AG04449 (cell line): ENCODE data around the gene ERRFI1.

Source experiments
- CTCF ChIA-PET: fragments of 350-600 bp; formaldehyde crosslinking; extraction: SDS; loops from one replicate; lab custom pipeline; 2021; ENCODE audit warnings: antibody characterized with exemption; lab: Yijun Ruan, JAX
- POLR2A ChIA-PET: fragments of 400-600, 350-600 bp; formaldehyde crosslinking; extraction: SDS; loops from one replicate; lab custom pipeline; 2020; ENCODE audit warnings: antibody characterized with exemption, inconsistent platforms; lab: Yijun Ruan, JAX
- DNase-seq: peaks from one replicate; pipeline ENCODE4 v3.0.0-alpha.2; 2010; ENCODE audit warnings: low read depth, low spot score
- H3K4me3 ChIP-seq: 2 replicates; pipeline ENCODE4 v1.5.1; 2011; ENCODE audit warnings: low read depth, mild to moderate bottlenecking, control low read depth, low read length
- CTCF ChIP-seq: IDR thresholded peaks from one replicate; pipeline ENCODE4 v1.5.1; 2011; ENCODE audit warnings: mild to moderate bottlenecking, moderate library complexity, low read length, control low read depth, inconsistent platforms; ENCODE audit not compliant: insufficient read depth; ENCODE audit errors: missing control alignments

ERRFI1 gene

GRCh38 chr1:8004803-8005573, 21.1 kb downstream of the ERRFI1 start:
- POLR2A ChIA-PET: interaction anchor here (0.6 to 1.5 kb wide), 2 partner anchors 309 to 338 kb away, joined by 3 to 4 read pairs; no protein-coding TSS in a partner anchor
- DNase-seq: peak; percentile 89
- TF ChIP-seq CTCF: no peak
- CTCF ChIA-PET: interaction anchor here (1.1 to 5.0 kb wide), 5 partner anchors 11 to 309 kb away, joined by 4 to 39 read pairs (median 4); no protein-coding TSS in a partner anchor
- no peak overlapping the region for H3K4me3 ChIP-seq

- DNase-seq: no peak
Measured at GRCh38 chr1:8004113-8004802, 21.9 kb downstream of the ERRFI1 start.

GRCh38 chr1:8003438-8004112, 22.5 kb downstream of the ERRFI1 start:
- TF ChIP-seq CTCF: no peak
- no peak for DNase-seq
- ChIA-PET CTCF (interaction anchor here (1.2 to 5.0 kb wide), 3 partner anchors 13 to 28 kb away, joined by 4 to 39 read pairs (median 4); no protein-coding TSS in a partner anchor), POLR2A (interaction anchor here (0.8 kb wide), 1 partner anchor 15 kb away, joined by 4 read pairs; no protein-coding TSS in a partner anchor)
- H3K4me3 ChIP-seq: no peak overlapping the region

More at GRCh38 chr1:8004113-8004802, 21.9 kb downstream of the ERRFI1 start:
- no peak overlapping the region for H3K4me3 ChIP-seq
- POLR2A ChIA-PET: interaction anchor here (0.6 to 0.8 kb wide), 2 partner anchors 14 to 338 kb away, joined by 3 to 4 read pairs; no protein-coding TSS in a partner anchor
- no peak for TF ChIP-seq CTCF
- CTCF ChIA-PET: interaction anchor here (1.2 to 5.0 kb wide), 3 partner anchors 12 to 29 kb away, joined by 4 to 39 read pairs (median 4); no protein-coding TSS in a partner anchor

GRCh38 chr1:8002921-8003320, 23.2 kb downstream of the ERRFI1 start:
- TF ChIP-seq CTCF: no peak
- no peak overlapping the region for H3K4me3 ChIP-seq
- DNase-seq: no peak
- CTCF ChIA-PET: interaction anchor here (0.9 to 1.6 kb wide), 3 partner anchors 18 to 311 kb away, joined by 3 read pairs; no protein-coding TSS in a partner anchor
- POLR2A ChIA-PET: no interaction called here

- H3K4me3 ChIP-seq: no peak overlapping the region
- TF ChIP-seq CTCF: no peak
- no peak for DNase-seq
- CTCF ChIA-PET: interaction anchor here (0.9 to 1.6 kb wide), 4 partner anchors 13 to 312 kb away, joined by 3 to 4 read pairs (median 3); no protein-coding TSS in a partner anchor
- POLR2A ChIA-PET: no interaction called here
Measured at GRCh38 chr1:8002329-8002910, 23.7 kb downstream of the ERRFI1 start.
